H1 (cell line): ENCODE results near the gene C1orf174. TPM values are rescaled to one million over a fixed set of nuclear protein-coding genes. Genes with fewer than 3 reads are reported as not detected.

Experiments used
- CTCF ChIA-PET: fragments of 300-600 bp; sonication (Branson Sonifier 250); formaldehyde crosslinking; loops from one replicate; lab custom pipeline; 2021; ENCODE audit not compliant: partially characterized antibody; lab: Charles Lee
- POLR2A ChIA-PET: fragments of 300-600 bp; sonication (Branson Sonifier 250); formaldehyde crosslinking; loops from one replicate; lab custom pipeline; 2021; ENCODE audit warnings: inconsistent platforms; ENCODE audit not compliant: partially characterized antibody; lab: Charles Lee
- DNase-seq, 2 experiments: peaks; one replicate each; pipeline versions ENCODE4 v3.0.0 to v3.0.0-alpha.2; 2010 to 2022; ENCODE audit warnings: low spot score in 2 of 2, low read depth in 1 of 2, mixed read lengths in 1 of 2
- FAIRE-seq: peaks from 2 replicates; lab custom pipeline; 2011; peaks lifted over from hg19 to GRCh38; lab: Jason Lieb, UNC
- H2AFZ ChIP-seq: 2 replicates; pipeline ENCODE4 v1.8.1; 2012; ENCODE audit warnings: low read length, inconsistent platforms
- H2AK5ac ChIP-seq: 2 replicates; pipeline ENCODE4 v1.6.1; 2013; ENCODE audit warnings: low read depth, low read length
- H2BK120ac ChIP-seq: replicated peaks from 2 replicates; pipeline ENCODE3; 2013; ENCODE audit warnings: low read depth, low read length, inconsistent platforms
- H2BK12ac ChIP-seq: 2 replicates; pipeline ENCODE4 v1.6.1; 2013; ENCODE audit warnings: low read depth, low read length
- H2BK15ac ChIP-seq: 2 replicates; pipeline ENCODE4 v1.6.1; 2013; ENCODE audit warnings: low read length
- H2BK20ac ChIP-seq: 2 replicates; pipeline ENCODE4 v1.6.1; 2013; ENCODE audit warnings: low read length
- H2BK5ac ChIP-seq: 2 replicates; pipeline ENCODE4 v1.6.1; 2013; ENCODE audit warnings: low read depth, low read length
- H3K14ac ChIP-seq: 2 replicates; pipeline ENCODE4 v1.6.1; 2013; ENCODE audit warnings: inconsistent platforms; ENCODE audit not compliant: insufficient read length
- H3K18ac ChIP-seq: 2 replicates; pipeline ENCODE4 v1.6.1; 2013; ENCODE audit warnings: low read length; ENCODE audit errors: extremely low read depth
- H3K23ac ChIP-seq: 2 replicates; pipeline ENCODE4 v1.6.1; 2013; ENCODE audit warnings: inconsistent platforms; ENCODE audit not compliant: insufficient read length
- H3K23me2 ChIP-seq: 2 replicates; pipeline ENCODE4 v1.6.1; 2013; ENCODE audit warnings: low read depth, low read length
- H3K27ac ChIP-seq: 2 replicates; pipeline ENCODE4 v1.6.1; 2011; ENCODE audit warnings: low read depth, low read length, inconsistent platforms
- H3K27me3 ChIP-seq, 4 experiments: replicated peaks in 1 of 4; 1 replicate in 1 of 4; 2 replicates in 3 of 4; pipeline versions ENCODE4 v1.6.1 to v1.8.1; 2011 to 2013; ENCODE audit warnings: low read length in 3 of 4, mild to moderate bottlenecking in 3 of 4, inconsistent platforms in 2 of 4, mixed read lengths in 2 of 4, moderate library complexity in 1 of 4; ENCODE audit not compliant: control insufficient read depth in 3 of 4, insufficient read depth in 3 of 4; ENCODE audit errors: extremely low read depth in 1 of 4
- H3K36me3 ChIP-seq, 4 experiments: 2 replicates each; pipeline versions ENCODE4 v1.6.1 to v1.8.1; 2011 to 2013; ENCODE audit warnings: mild to moderate bottlenecking in 4 of 4, low read length in 3 of 4, moderate library complexity in 2 of 4, control low read depth in 1 of 4, inconsistent platforms in 1 of 4; ENCODE audit not compliant: insufficient read depth in 4 of 4, control insufficient read depth in 2 of 4
- H3K4ac ChIP-seq: replicated peaks from 2 replicates; pipeline ENCODE3; 2013; ENCODE audit warnings: low read length, low read depth, mixed read lengths, inconsistent platforms; ENCODE audit not compliant: insufficient read length
- H3K4me1 ChIP-seq, 4 experiments: replicated peaks in 1 of 4; 1 replicate in 1 of 4; 2 replicates in 3 of 4; pipeline versions ENCODE4 v1.6.1 to v1.8.1; 2011 to 2013; ENCODE audit warnings: low read length in 3 of 4, inconsistent platforms in 2 of 4, mixed read lengths in 1 of 4; ENCODE audit not compliant: insufficient read depth in 4 of 4, control insufficient read depth in 3 of 4
- H3K4me2 ChIP-seq, 2 experiments: 2 replicates each; pipeline versions ENCODE4 v1.6.1 to v1.8.1; 2011 to 2013; ENCODE audit warnings: low read depth in 2 of 2, low read length in 2 of 2, control low read depth in 1 of 2, inconsistent platforms in 1 of 2, mild to moderate bottlenecking in 1 of 2; ENCODE audit not compliant: insufficient read depth in 1 of 2
- H3K4me3 ChIP-seq, 4 experiments: fragments of 200-600, 300-600 bp in 1 of 4; sonication (generic), shearing (Covaris generic), sonication (Bioruptor Twin) in 1 of 4; 2 replicates each; pipeline versions ENCODE4 v1.5.1 to v1.8.1; 2011 to 2016; ENCODE audit warnings: low read length in 4 of 4, low read depth in 3 of 4, control low read depth in 2 of 4, inconsistent platforms in 2 of 4, mild to moderate bottlenecking in 2 of 4, mixed read lengths in 1 of 4, moderate library complexity in 1 of 4; ENCODE audit not compliant: insufficient read depth in 2 of 4; ENCODE audit errors: extremely low read depth in 1 of 4
- H3K56ac ChIP-seq: replicated peaks from 2 replicates; pipeline ENCODE3; 2013; ENCODE audit warnings: low read depth, mild to moderate bottlenecking, mixed read lengths, low read length, inconsistent platforms; ENCODE audit not compliant: insufficient read length
- H3K79me1 ChIP-seq: 2 replicates; pipeline ENCODE4 v1.6.1; 2013; ENCODE audit warnings: low read depth, low read length, control low read depth
- H3K79me2 ChIP-seq, 2 experiments: 2 replicates each; pipeline versions ENCODE4 v1.6.1 to v1.8.1; 2012 to 2013; ENCODE audit warnings: low read length in 2 of 2, mild to moderate bottlenecking in 2 of 2, inconsistent platforms in 1 of 2; ENCODE audit not compliant: insufficient read depth in 2 of 2, control insufficient read depth in 1 of 2
- H3K9ac ChIP-seq, 4 experiments: replicated peaks in 1 of 4; 1 replicate in 1 of 4; 2 replicates in 3 of 4; pipeline versions ENCODE4 v1.6.1 to v1.8.1; 2011 to 2013; ENCODE audit warnings: low read depth in 3 of 4, low read length in 3 of 4, control low read depth in 2 of 4, mild to moderate bottlenecking in 2 of 4, moderate library complexity in 2 of 4, inconsistent platforms in 1 of 4; ENCODE audit errors: extremely low read depth in 1 of 4
- H3K9me3 ChIP-seq, 2 experiments: 2 replicates each; pipeline versions ENCODE4 v1.6.1 to v1.8.1; 2012 to 2013; ENCODE audit warnings: mild to moderate bottlenecking in 2 of 2, moderate library complexity in 2 of 2, control low read depth in 1 of 2, inconsistent platforms in 1 of 2, low read depth in 1 of 2, low read length in 1 of 2, mixed read lengths in 1 of 2; ENCODE audit not compliant: insufficient read depth in 2 of 2
- H4K20me1 ChIP-seq, 2 experiments: replicated peaks in 1 of 2; 2 replicates each; pipeline versions ENCODE3 to v1.8.1; 2011 to 2013; ENCODE audit warnings: inconsistent platforms in 2 of 2, low read length in 2 of 2, mild to moderate bottlenecking in 1 of 2; ENCODE audit not compliant: insufficient read depth in 2 of 2, control insufficient read depth in 1 of 2
- H4K5ac ChIP-seq: 2 replicates; pipeline ENCODE4 v1.6.1; 2013; ENCODE audit warnings: low read length, low read depth, mixed read lengths, inconsistent platforms; ENCODE audit not compliant: insufficient read length
- H4K8ac ChIP-seq: 2 replicates; pipeline ENCODE4 v1.8.0; 2013; ENCODE audit warnings: mild to moderate bottlenecking, moderate library complexity, low read length, inconsistent platforms; ENCODE audit not compliant: insufficient read depth; ENCODE audit errors: extremely low read depth
- H4K91ac ChIP-seq: replicated peaks from 2 replicates; pipeline ENCODE3; 2013; ENCODE audit warnings: low read length, mixed read lengths, inconsistent platforms; ENCODE audit not compliant: insufficient read length
- CEBPB ChIP-seq: IDR thresholded peaks from 2 replicates; pipeline ENCODE4 v1.6.1; 2012; ENCODE audit warnings: low read depth, low read length
- WGBS, 2 experiments: shearing (Covaris generic) in 1 of 2; methylation state at CpG; one replicate each; pipeline versions ENCODE4 v1.1.6 to v1.1.7; 2013 to 2015; ENCODE audit warnings: low lambda C conversion rate in 2 of 2, mixed read lengths in 2 of 2, inconsistent platforms in 1 of 2, low coverage in 1 of 2, missing lambda C conversion rate in 1 of 2; ENCODE audit not compliant: insufficient replicate concordance in 2 of 2, insufficient coverage in 1 of 2, insufficient read length in 1 of 2; ENCODE audit errors: extremely low coverage in 1 of 2, missing lambda C conversion rate in 1 of 2; 5-methylcytosine and 5-hydroxymethylcytosine counted together
- polyA plus RNA-seq, 7 experiments: library from polyadenylated mRNA; depleted of rRNA in 3 of 7; stranded (reverse) in 5 of 7; unstranded in 2 of 7; fragments of >200 nt in 5 of 7; fragments of 200-250 nt in 2 of 7; gene quantifications; 1 replicate in 5 of 7; 2 replicates in 1 of 7; 4 replicates in 1 of 7; pipeline versions ENCODE4 v1.2.1 to v1.2.3, GENCODE V29; 2011 to 2013; ENCODE audit warnings: missing spikeins in 2 of 7, mixed read lengths in 2 of 7
- total RNA-seq: library from RNA; stranded (reverse); fragmentation: NEBNext Ultra II Directional; extraction: Animal tissue kit (Norgen Biotek cat#: 25700); gene quantifications from 2 replicates; pipeline ENCODE4 v1.2.1, GENCODE V29; 2021

The C1orf174 gene
- total and polyA plus RNA-seq, 2 of the 8 experiments (the other 6 are each of a cell fraction or from before 2014, with no cell fraction given) = 28.4 to 32.4 TPM

- Histone ChIP-seq H3K79me1 (no peaks in the 10 kb centered on the region), H2AFZ (no peak overlapping the region), H2AK5ac (no peak overlapping the region), H3K27me3 (no peaks in the 10 kb centered on the region), H4K91ac (no peak overlapping the region), H3K18ac (no peak overlapping the region), H3K23me2 (no peaks in the 10 kb centered on the region), H3K9ac (no peak overlapping the region), H3K9me3 (no peaks in the 10 kb centered on the region), H3K79me2 (peaks cover 0 to 5% of the 10 kb centered on the region in 2 experiments; a peak in 1 of 4 replicates), H3K14ac (no peak overlapping the region), H4K20me1 (peaks cover 6 to 7% of the 10 kb centered on the region in 2 experiments), H2BK12ac (no peak overlapping the region), H2BK15ac (no peak overlapping the region), H3K23ac (no peak overlapping the region), H3K4me3 (no peak overlapping the region), H4K8ac (no peak overlapping the region), H3K4ac (no peak overlapping the region), H3K4me1 (no peaks in the 10 kb centered on the region), H3K27ac (no peak overlapping the region), H2BK120ac (no peak overlapping the region), H2BK5ac (no peak overlapping the region), H3K36me3 (peaks cover 14 to 21% (median 18%) of the 10 kb centered on the region in 4 experiments; a peak in 6 of 8 replicates), H3K4me2 (no peak overlapping the region), H4K5ac (no peak overlapping the region), H3K56ac (no peak overlapping the region), H2BK20ac (no peak overlapping the region)
- ChIA-PET POLR2A (no interaction called here), CTCF (interaction anchor here (0.6 to 0.8 kb wide), 2 partner anchors 19 to 1146 kb away, joined by 3 to 4 read pairs; no protein-coding TSS in a partner anchor)
- FAIRE-seq (no peak), DNase-seq (no peak)
- no peak for TF ChIP-seq CEBPB
- WGBS, 2 experiments = 87% methylated on average over 14 of the region's 15 CpGs; no CpG with 5 or more reads in 1 of the 2 experiments
These were observed 11.8 kb downstream of the C1orf174 start for GRCh38 chr1:3888301-3888700.
